ENCODE results near the gene COL28A1. TPM values are rescaled to one million over a fixed set of nuclear protein-coding genes. Genes with fewer than 3 reads are reported as not detected.

Gene COL28A1
- total and polyA plus RNA-seq, 2 experiments from 2014 or later = 0.31 to 0.70 TPM

DNA sequence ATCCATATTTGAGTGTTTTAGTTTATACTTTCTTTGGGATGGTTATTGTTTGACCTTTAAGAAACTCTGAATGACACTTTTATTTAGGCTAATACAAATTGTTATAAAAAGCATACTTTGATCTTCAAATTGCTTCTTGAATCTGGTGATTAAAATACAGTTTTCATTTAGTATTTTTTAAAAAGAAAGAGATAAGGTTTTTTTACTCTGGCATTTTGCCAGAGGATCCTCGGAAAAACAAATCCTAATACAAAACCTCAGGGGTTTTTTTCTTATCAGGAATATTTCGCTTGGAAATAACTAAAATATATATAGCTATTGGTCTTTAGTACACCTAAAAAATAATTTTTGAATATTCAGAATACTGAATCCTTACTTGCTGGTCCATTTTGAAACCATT lies 48.1 kb upstream of the COL28A1 start:
- H3K36me3 ChIP-seq (ENCODE audit: insufficient read depth) = no peaks in the 10 kb centered on the region
- Mint-ChIP-seq H3K4me1 (peaks cover 9% of the 10 kb centered on the region), H3K27me3 (ENCODE audit: insufficient read depth, low read depth, poor library complexity) (no peaks in the 10 kb centered on the region), H3K4me3 (no peak overlapping the region), H3K36me3 (ENCODE audit: low read depth) (peaks cover 16% of the 10 kb centered on the region; the same call in 2 of the 3 replicates), H3K27ac (no peak overlapping the region), H3K9me3 (no peaks in the 10 kb centered on the region)
- H3K4me3 ChIP-seq = no peak overlapping the region
- no peak overlapping the region for H3K4me2 ChIP-seq
- TF ChIP-seq ZNF331 (CRISPR knock-in tag; IDR thresholded peaks at IDR 0.05; ENCODE audit: low read depth) = no peak
- TF ChIP-seq POLR2AphosphoS5 (IDR thresholded peaks at IDR 0.05; ENCODE audit: low read depth) = no peak
- TF ChIP-seq JUNB (IDR thresholded peaks at IDR 0.05; ENCODE audit: unreplicated experiment) = no peak
- TF ChIP-seq EZH2phosphoT487 (IDR thresholded peaks at IDR 0.05; ENCODE audit: unreplicated experiment) = no peak
- no peak for TF ChIP-seq EZH2 (IDR thresholded peaks at IDR 0.05; ENCODE audit: low read depth, unreplicated experiment)
- no peak for TF ChIP-seq STAT1 (IDR thresholded peaks at IDR 0.05; ENCODE audit: unreplicated experiment)
- ATAC-seq (no peak), DNase-seq (ENCODE audit: low spot score) (no peak)
- no peaks in the 10 kb centered on the region for H4K20me1 ChIP-seq (replicated peaks; ENCODE audit: insufficient read depth)
- H3K9me2 ChIP-seq (ENCODE audit: insufficient read depth) = no peaks in the 10 kb centered on the region
- no peak overlapping the region for H3K27ac ChIP-seq (ENCODE audit: low read depth)
- H3F3A ChIP-seq (replicated peaks; ENCODE audit: low read depth) = no peaks in the 10 kb centered on the region
- no peak overlapping the region for H2AFZ ChIP-seq
- peaks cover 6% of the 10 kb centered on the region; the same call in 1 of the 2 replicates for H3K79me2 ChIP-seq (replicated peaks; ENCODE audit: insufficient read depth)
- H3K4me1 ChIP-seq (ENCODE audit: insufficient read depth) = no peaks in the 10 kb centered on the region
- H3K27me3 ChIP-seq (ENCODE audit: insufficient read depth) = no peaks in the 10 kb centered on the region

DNA sequence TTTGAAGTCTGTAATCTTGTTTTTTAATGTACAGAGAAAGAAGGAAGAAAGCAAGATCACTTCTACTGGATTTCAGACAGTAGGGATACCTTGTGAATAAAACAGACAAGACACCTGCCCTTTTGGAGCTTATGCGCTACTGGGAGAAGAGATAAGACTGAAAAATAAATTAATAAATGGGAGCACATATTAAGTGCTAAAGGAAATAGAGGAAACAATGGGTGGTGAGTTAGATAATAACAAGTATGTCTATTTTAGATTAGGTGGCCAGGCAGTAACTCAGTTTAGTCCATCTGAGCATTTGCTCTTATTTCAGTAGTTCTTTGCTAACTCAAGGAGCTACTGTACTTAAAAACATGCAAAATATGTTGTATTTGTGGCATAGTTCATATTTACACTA lies 46.9 kb upstream of the COL28A1 start:
- DNase-seq (ENCODE audit: low spot score) = no peak
- Histone ChIP-seq H3K4me2 (no peak overlapping the region), H3K27ac (ENCODE audit: low read depth) (no peak overlapping the region), H3K4me3 (no peak overlapping the region), H3K9me2 (ENCODE audit: insufficient read depth) (no peaks in the 10 kb centered on the region), H3K27me3 (ENCODE audit: insufficient read depth) (no peaks in the 10 kb centered on the region), H3K79me2 (replicated peaks; ENCODE audit: insufficient read depth) (peaks cover 6% of the 10 kb centered on the region; the same call in 1 of the 2 replicates), H4K20me1 (replicated peaks; ENCODE audit: insufficient read depth) (no peaks in the 10 kb centered on the region), H3K4me1 (ENCODE audit: insufficient read depth) (no peaks in the 10 kb centered on the region), H3F3A (replicated peaks; ENCODE audit: low read depth) (no peaks in the 10 kb centered on the region), H2AFZ (no peak overlapping the region), H3K36me3 (ENCODE audit: insufficient read depth) (no peaks in the 10 kb centered on the region)
- H3K36me3 Mint-ChIP-seq (ENCODE audit: low read depth) = peaks cover 16% of the 10 kb centered on the region; the same call in 2 of the 3 replicates
- H3K9me3 Mint-ChIP-seq = no peaks in the 10 kb centered on the region
- ATAC-seq = no peak
- no peak overlapping the region for H3K27ac Mint-ChIP-seq
- H3K27me3 Mint-ChIP-seq (ENCODE audit: insufficient read depth, low read depth, poor library complexity) = no peaks in the 10 kb centered on the region
- H3K4me3 Mint-ChIP-seq = no peak overlapping the region
- TF ChIP-seq ZNF114 (CRISPR knock-in tag; IDR thresholded peaks at IDR 0.05) (no peak), ZNF331 (CRISPR knock-in tag; IDR thresholded peaks at IDR 0.05; ENCODE audit: low read depth) (no peak), EZH2phosphoT487 (IDR thresholded peaks at IDR 0.05; ENCODE audit: unreplicated experiment) (no peak), NANOG (IDR thresholded peaks at IDR 0.05; ENCODE audit: borderline replicate concordance) (no peak), JUNB (IDR thresholded peaks at IDR 0.05; ENCODE audit: unreplicated experiment) (no peak), EZH2 (IDR thresholded peaks at IDR 0.05; ENCODE audit: low read depth, unreplicated experiment) (no peak), POLR2AphosphoS5 (IDR thresholded peaks at IDR 0.05; ENCODE audit: low read depth) (no peak)
- TF ChIP-seq, protein P1, sequence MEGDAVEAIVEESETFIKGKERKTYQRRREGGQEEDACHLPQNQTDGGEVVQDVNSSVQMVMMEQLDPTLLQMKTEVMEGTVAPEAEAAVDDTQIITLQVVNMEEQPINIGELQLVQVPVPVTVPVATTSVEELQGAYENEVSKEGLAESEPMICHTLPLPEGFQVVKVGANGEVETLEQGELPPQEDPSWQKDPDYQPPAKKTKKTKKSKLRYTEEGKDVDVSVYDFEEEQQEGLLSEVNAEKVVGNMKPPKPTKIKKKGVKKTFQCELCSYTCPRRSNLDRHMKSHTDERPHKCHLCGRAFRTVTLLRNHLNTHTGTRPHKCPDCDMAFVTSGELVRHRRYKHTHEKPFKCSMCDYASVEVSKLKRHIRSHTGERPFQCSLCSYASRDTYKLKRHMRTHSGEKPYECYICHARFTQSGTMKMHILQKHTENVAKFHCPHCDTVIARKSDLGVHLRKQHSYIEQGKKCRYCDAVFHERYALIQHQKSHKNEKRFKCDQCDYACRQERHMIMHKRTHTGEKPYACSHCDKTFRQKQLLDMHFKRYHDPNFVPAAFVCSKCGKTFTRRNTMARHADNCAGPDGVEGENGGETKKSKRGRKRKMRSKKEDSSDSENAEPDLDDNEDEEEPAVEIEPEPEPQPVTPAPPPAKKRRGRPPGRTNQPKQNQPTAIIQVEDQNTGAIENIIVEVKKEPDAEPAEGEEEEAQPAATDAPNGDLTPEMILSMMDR (conservative IDR thresholded peaks at IDR 0.05; ENCODE audit: low read depth in 2 of 2) = no peak
- TF ChIP-seq, protein P2, sequence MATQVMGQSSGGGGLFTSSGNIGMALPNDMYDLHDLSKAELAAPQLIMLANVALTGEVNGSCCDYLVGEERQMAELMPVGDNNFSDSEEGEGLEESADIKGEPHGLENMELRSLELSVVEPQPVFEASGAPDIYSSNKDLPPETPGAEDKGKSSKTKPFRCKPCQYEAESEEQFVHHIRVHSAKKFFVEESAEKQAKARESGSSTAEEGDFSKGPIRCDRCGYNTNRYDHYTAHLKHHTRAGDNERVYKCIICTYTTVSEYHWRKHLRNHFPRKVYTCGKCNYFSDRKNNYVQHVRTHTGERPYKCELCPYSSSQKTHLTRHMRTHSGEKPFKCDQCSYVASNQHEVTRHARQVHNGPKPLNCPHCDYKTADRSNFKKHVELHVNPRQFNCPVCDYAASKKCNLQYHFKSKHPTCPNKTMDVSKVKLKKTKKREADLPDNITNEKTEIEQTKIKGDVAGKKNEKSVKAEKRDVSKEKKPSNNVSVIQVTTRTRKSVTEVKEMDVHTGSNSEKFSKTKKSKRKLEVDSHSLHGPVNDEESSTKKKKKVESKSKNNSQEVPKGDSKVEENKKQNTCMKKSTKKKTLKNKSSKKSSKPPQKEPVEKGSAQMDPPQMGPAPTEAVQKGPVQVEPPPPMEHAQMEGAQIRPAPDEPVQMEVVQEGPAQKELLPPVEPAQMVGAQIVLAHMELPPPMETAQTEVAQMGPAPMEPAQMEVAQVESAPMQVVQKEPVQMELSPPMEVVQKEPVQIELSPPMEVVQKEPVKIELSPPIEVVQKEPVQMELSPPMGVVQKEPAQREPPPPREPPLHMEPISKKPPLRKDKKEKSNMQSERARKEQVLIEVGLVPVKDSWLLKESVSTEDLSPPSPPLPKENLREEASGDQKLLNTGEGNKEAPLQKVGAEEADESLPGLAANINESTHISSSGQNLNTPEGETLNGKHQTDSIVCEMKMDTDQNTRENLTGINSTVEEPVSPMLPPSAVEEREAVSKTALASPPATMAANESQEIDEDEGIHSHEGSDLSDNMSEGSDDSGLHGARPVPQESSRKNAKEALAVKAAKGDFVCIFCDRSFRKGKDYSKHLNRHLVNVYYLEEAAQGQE (IDR thresholded peaks at IDR 0.05; ENCODE audit: unreplicated experiment) = no peak
- TF ChIP-seq, protein P3, sequence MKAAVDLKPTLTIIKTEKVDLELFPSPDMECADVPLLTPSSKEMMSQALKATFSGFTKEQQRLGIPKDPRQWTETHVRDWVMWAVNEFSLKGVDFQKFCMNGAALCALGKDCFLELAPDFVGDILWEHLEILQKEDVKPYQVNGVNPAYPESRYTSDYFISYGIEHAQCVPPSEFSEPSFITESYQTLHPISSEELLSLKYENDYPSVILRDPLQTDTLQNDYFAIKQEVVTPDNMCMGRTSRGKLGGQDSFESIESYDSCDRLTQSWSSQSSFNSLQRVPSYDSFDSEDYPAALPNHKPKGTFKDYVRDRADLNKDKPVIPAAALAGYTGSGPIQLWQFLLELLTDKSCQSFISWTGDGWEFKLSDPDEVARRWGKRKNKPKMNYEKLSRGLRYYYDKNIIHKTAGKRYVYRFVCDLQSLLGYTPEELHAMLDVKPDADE (IDR thresholded peaks at IDR 0.05) = no peak
- peaks cover 9% of the 10 kb centered on the region for H3K4me1 Mint-ChIP-seq
